DND-41 (cell line): ENCODE measurements around the gene CYSRT1.

ENCODE experiments used
- ATAC-seq: fragments of 200-7000 bp; cut with Tn5 transposase; 3 replicates; pipeline ENCODE4 v1.9.1; 2021; ENCODE audit warnings: low read depth; ENCODE audit not compliant: insufficient read depth
- DNase-seq: peaks from one replicate; pipeline ENCODE4 v3.0.0-alpha.2; 2020
- H2AFZ ChIP-seq: 2 replicates; pipeline ENCODE4 v1.6.0; 2012; ENCODE audit warnings: low read depth, low read length
- H3K27ac ChIP-seq: 2 replicates; pipeline ENCODE4 v1.5.1; 2012; ENCODE audit warnings: low read length, inconsistent platforms
- H3K27me3 ChIP-seq: fragments of 200-600 bp; sonication (generic); 2 replicates; pipeline ENCODE4 v1.6.0; 2012; ENCODE audit warnings: low read length, mild to moderate bottlenecking, inconsistent platforms; ENCODE audit not compliant: insufficient read depth, poor library complexity
- H3K36me3 ChIP-seq: 2 replicates; pipeline ENCODE4 v1.5.1; 2012; ENCODE audit warnings: low read length, inconsistent platforms; ENCODE audit not compliant: insufficient read depth
- H3K4me1 ChIP-seq: 2 replicates; pipeline ENCODE4 v1.5.1; 2012; ENCODE audit warnings: mild to moderate bottlenecking, low read length; ENCODE audit not compliant: insufficient read depth
- H3K4me2 ChIP-seq: 2 replicates; pipeline ENCODE4 v1.6.0; 2012; ENCODE audit warnings: mild to moderate bottlenecking, moderate library complexity, low read length, inconsistent platforms; ENCODE audit not compliant: insufficient read depth
- H3K4me3 ChIP-seq, 2 experiments: fragments of 200-600 bp in 1 of 2; shearing (Covaris generic) in 1 of 2; 2 replicates each; pipeline ENCODE4 v1.5.1; 2012 to 2016; ENCODE audit warnings: inconsistent platforms in 2 of 2, low read length in 2 of 2, mild to moderate bottlenecking in 2 of 2, low read depth in 1 of 2, moderate library complexity in 1 of 2
- H3K79me2 ChIP-seq: 2 replicates; pipeline ENCODE4 v1.6.0; 2012; ENCODE audit warnings: low read length, inconsistent platforms; ENCODE audit not compliant: insufficient read depth
- H3K9ac ChIP-seq: 2 replicates; pipeline ENCODE4 v1.6.0; 2012; ENCODE audit warnings: low read depth, mild to moderate bottlenecking, inconsistent platforms, low read length, moderate library complexity
- H3K9me3 ChIP-seq: 2 replicates; pipeline ENCODE4 v1.5.1; 2012; ENCODE audit warnings: low read length, moderate library complexity, mild to moderate bottlenecking, inconsistent platforms; ENCODE audit not compliant: insufficient read depth, severe bottlenecking
- H4K20me1 ChIP-seq: 2 replicates; pipeline ENCODE4 v1.6.0; 2012; ENCODE audit warnings: low read length; ENCODE audit not compliant: insufficient read depth
- CTCF ChIP-seq: IDR thresholded peaks from 2 replicates; pipeline ENCODE4 v1.5.1; 2012; ENCODE audit warnings: borderline replicate concordance, low read length, moderate library complexity, mild to moderate bottlenecking; ENCODE audit not compliant: poor library complexity, severe bottlenecking; ENCODE audit errors: extremely low read depth
- EZH2 ChIP-seq: IDR thresholded peaks from 3 replicates; pipeline ENCODE4 v1.6.1; 2012; ENCODE audit warnings: borderline replicate concordance, low read depth, mild to moderate bottlenecking, moderate library complexity, low read length, inconsistent platforms; ENCODE audit not compliant: severe bottlenecking

Gene CYSRT1

DNA sequence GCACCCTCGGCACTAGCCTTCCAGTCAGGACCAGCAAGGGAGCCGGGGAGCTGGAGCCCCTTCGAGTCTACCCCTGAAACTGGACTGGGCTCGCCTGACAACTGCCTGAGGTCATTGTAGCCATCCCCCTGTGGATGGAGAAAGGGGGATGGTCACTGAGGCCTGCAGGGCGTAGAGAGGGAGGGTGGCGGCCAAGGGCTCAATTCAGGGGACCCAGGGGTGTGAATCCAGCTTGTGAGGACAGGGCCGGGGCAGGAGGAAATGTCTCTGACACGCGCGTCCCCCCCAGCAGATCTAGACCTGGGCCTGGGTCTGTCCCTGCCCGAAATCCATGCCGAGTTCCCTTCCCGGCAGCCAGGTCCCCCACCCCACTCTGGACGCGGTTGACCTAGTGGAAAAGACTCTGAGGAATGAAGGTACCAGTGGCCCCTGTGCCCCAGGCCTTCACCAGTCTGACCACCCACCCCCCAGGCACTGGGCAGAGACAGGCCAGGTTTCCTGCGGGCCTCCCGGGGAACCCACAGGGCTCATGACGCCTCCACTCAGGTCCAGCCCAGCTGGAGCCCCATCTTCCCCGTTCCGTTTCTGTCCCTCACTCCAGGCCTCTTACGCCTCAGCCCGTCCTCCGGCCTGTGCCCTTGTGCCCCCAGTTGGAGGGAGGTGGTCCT lies 6.5 kb downstream of the CYSRT1 start:
- DNase-seq = no peak
- no peaks in the 10 kb centered on the region for H3K36me3 ChIP-seq
- H3K27me3 ChIP-seq = no peaks in the 10 kb centered on the region
- no peak overlapping the region for H3K4me2 ChIP-seq
- H3K9ac ChIP-seq = no peak overlapping the region
- no peak for ATAC-seq
- H4K20me1 ChIP-seq = no peaks in the 10 kb centered on the region
- TF ChIP-seq EZH2 (no peak), CTCF (no peak)
- peaks cover 9% of the 10 kb centered on the region for H3K4me1 ChIP-seq
- no peak overlapping the region for H2AFZ ChIP-seq
- H3K9me3 ChIP-seq = no peaks in the 10 kb centered on the region
- H3K79me2 ChIP-seq = no peaks in the 10 kb centered on the region
- H3K27ac ChIP-seq = no peak overlapping the region
- H3K4me3 ChIP-seq = no peak overlapping the region

GRCh38 chr9:137232101-137232500 lies 7.1 kb downstream of the CYSRT1 start:
- H3K9ac ChIP-seq = no peak overlapping the region
- no peak overlapping the region for H3K27ac ChIP-seq
- no peak overlapping the region for H3K4me3 ChIP-seq
- no peaks in the 10 kb centered on the region for H3K36me3 ChIP-seq
- DNase-seq (no peak), ATAC-seq (no peak)
- H4K20me1 ChIP-seq = peaks cover 3% of the 10 kb centered on the region; the same call in 1 of the 2 replicates
- peaks cover 15% of the 10 kb centered on the region for H3K4me1 ChIP-seq
- H3K4me2 ChIP-seq = no peak overlapping the region
- H2AFZ ChIP-seq = no peak overlapping the region
- no peak for TF ChIP-seq EZH2
- no peak for TF ChIP-seq CTCF
- no peaks in the 10 kb centered on the region for H3K9me3 ChIP-seq
- no peaks in the 10 kb centered on the region for H3K79me2 ChIP-seq
- no peaks in the 10 kb centered on the region for H3K27me3 ChIP-seq

- TF ChIP-seq CTCF (no peak), EZH2 (no peak)
- no peaks in the 10 kb centered on the region for H3K9me3 ChIP-seq
- no peak overlapping the region for H3K4me2 ChIP-seq
- no peak overlapping the region for H3K9ac ChIP-seq
- no peak overlapping the region for H2AFZ ChIP-seq
- no peaks in the 10 kb centered on the region for H3K27me3 ChIP-seq
- H3K79me2 ChIP-seq = no peaks in the 10 kb centered on the region
- peaks cover 16% of the 10 kb centered on the region for H3K4me1 ChIP-seq
- no peaks in the 10 kb centered on the region for H3K36me3 ChIP-seq
- H3K4me3 ChIP-seq = no peak overlapping the region
- peaks cover 3% of the 10 kb centered on the region; the same call in 1 of the 2 replicates for H4K20me1 ChIP-seq
- DNase-seq (no peak), ATAC-seq (no peak)
- H3K27ac ChIP-seq = no peak overlapping the region
Measured at GRCh38 chr9:137232510-137232909, 7.5 kb downstream of the CYSRT1 start.
